Body of pancreas (tissue), 4 donors: Measurements from ENCODE around the gene C4orf51.

Experiments
- POLR2A ChIP-seq, 3 donors: fragments of 450-650 bp; IDR thresholded peaks; one replicate each; pipeline ENCODE4 v1.6.1; 2016; ENCODE audit warnings: antibody characterized with exemption in 3 of 3, mild to moderate bottlenecking in 2 of 3
- TF ChIP-seq, protein P1 (sequence below), 7 experiments: fragments of 450-650 bp in 4 of 7; fragments of 200-600 bp in 3 of 7; sonication (generic) in 3 of 7; IDR thresholded peaks; one replicate each; pipeline ENCODE4 v1.5.1; 2016 to 2019; ENCODE audit warnings: antibody characterized with exemption in 7 of 7

DNA sequence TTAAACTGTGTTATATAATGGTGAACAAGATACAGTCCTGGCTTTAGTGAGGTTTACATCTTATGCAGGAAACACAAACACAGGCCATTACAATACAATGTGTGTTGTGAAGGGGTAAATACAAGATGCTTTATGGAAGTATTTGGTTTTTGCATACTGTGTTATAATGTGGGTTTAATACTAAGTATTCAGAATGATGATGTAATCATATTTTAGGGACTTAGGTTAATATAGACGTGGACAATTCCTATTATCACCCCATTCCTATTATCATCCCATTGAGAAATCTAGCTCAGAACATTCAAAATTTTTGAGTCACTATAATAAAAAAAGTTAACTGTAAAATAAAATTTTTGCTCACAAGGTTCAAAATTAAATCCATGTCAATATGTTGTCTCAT lies 36.7 kb upstream of the C4orf51 start:
- TF ChIP-seq, protein P1, sequence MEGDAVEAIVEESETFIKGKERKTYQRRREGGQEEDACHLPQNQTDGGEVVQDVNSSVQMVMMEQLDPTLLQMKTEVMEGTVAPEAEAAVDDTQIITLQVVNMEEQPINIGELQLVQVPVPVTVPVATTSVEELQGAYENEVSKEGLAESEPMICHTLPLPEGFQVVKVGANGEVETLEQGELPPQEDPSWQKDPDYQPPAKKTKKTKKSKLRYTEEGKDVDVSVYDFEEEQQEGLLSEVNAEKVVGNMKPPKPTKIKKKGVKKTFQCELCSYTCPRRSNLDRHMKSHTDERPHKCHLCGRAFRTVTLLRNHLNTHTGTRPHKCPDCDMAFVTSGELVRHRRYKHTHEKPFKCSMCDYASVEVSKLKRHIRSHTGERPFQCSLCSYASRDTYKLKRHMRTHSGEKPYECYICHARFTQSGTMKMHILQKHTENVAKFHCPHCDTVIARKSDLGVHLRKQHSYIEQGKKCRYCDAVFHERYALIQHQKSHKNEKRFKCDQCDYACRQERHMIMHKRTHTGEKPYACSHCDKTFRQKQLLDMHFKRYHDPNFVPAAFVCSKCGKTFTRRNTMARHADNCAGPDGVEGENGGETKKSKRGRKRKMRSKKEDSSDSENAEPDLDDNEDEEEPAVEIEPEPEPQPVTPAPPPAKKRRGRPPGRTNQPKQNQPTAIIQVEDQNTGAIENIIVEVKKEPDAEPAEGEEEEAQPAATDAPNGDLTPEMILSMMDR (IDR thresholded peaks at IDR 0.05): no peak
- no peak for TF ChIP-seq POLR2A (IDR thresholded peaks at IDR 0.05)
